NCI-H748 (cell line): ENCODE results near the gene TPST1.
"Not testable (repeated sequence)": the region's sequence is repeated elsewhere in the genome, so short reads cannot be mapped to it uniquely, and the experiment has no call there.

Source experiments
- DNase-seq: peaks from one replicate; lab custom pipeline; 2025; ENCODE audit not compliant: unreplicated experiment; lab: John Stamatoyannopoulos, UW

The TPST1 gene

GRCh38 chr7:66187905-66188304 is 17.2 kb upstream of the TPST1 start:
- no peak for DNase-seq

- no peak for DNase-seq
Measured at GRCh38 chr7:66188645-66189044, 16.5 kb upstream of the TPST1 start.

GRCh38 chr7:66189695-66190503 is 15.2 kb upstream of the TPST1 start:
- DNase-seq: no peak

GRCh38 chr7:66190504-66190857 is 14.7 kb upstream of the TPST1 start:
- DNase-seq: no peak

GRCh38 chr7:66193146-66193725 is 11.9 kb upstream of the TPST1 start:
- DNase-seq: no peak

GRCh38 chr7:66198469-66198868 is 6.7 kb upstream of the TPST1 start:
- no peak for DNase-seq

- DNase-seq: no peak
Measured at GRCh38 chr7:66198956-66199355, 6.2 kb upstream of the TPST1 start.

GRCh38 chr7:66202441-66202840 is 2.7 kb upstream of the TPST1 start:
- no peak for DNase-seq

GRCh38 chr7:66205741-66206090 is 582 bp downstream of the TPST1 start:
- DNase-seq: peak; percentile 45

GRCh38 chr7:66206119-66206933 is 1.2 kb downstream of the TPST1 start:
- DNase-seq: no peak

- no peak for DNase-seq
Measured at GRCh38 chr7:66206934-66207240, 1.8 kb downstream of the TPST1 start.

GRCh38 chr7:66207540-66207939 is 2.4 kb downstream of the TPST1 start:
- no peak for DNase-seq

GRCh38 chr7:66211429-66211828 is 6.3 kb downstream of the TPST1 start:
- no peak for DNase-seq

GRCh38 chr7:66213637-66214036 is 8.5 kb downstream of the TPST1 start:
- DNase-seq: no peak

GRCh38 chr7:66216687-66217086 is 11.6 kb downstream of the TPST1 start:
- DNase-seq: no peak

GRCh38 chr7:66219805-66220204 is 14.7 kb downstream of the TPST1 start:
- DNase-seq: no peak

- DNase-seq: no peak
Measured at GRCh38 chr7:66221442-66221841, 16.3 kb downstream of the TPST1 start.

GRCh38 chr7:66227808-66228207 is 22.7 kb downstream of the TPST1 start:
- no peak for DNase-seq

- not testable (repeated sequence) for DNase-seq
Measured at GRCh38 chr7:66231326-66232216, 26.4 kb downstream of the TPST1 start.

GRCh38 chr7:66233638-66234037 is 28.5 kb downstream of the TPST1 start:
- DNase-seq: no peak

GRCh38 chr7:66236713-66237303 is 31.7 kb downstream of the TPST1 start:
- DNase-seq: no peak
